ENCODE results near the gene ISCA2. TPM values are rescaled to one million over a fixed set of nuclear protein-coding genes. Genes with fewer than 3 reads are reported as not detected.
A peak's percentile ranks its signal among the peaks of the same experiment; 100 is the strongest.

The ISCA2 gene
- total RNA-seq, 1 donor from 2014 or later = 33.4 TPM

DNA sequence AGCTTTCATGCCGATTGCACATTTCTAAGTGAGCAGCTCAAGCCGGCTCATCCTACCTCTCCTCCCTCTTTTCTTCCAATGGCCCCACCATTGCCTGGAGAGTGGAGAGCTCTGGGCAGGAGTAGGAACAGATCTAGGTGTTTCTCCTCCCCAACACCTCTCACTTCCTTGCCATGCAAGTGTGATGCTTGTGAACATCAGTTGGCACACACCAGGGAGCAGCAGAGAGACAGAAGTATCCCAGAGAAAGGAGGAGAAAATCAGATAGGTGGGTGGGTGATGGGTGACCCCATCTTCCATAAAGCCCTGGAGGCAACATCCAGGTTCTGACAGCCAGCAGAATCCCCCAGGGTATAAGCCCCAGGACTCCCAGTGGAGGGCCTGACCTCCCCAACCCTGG, 28.2 kb upstream of the ISCA2 start:
- no peaks in the 10 kb centered on the region for H3K4me1 Mint-ChIP-seq (ENCODE audit: unreplicated experiment)
- H3K4me3 Mint-ChIP-seq = no peak overlapping the region
- peak; percentile 18 for DNase-seq (ENCODE audit: extremely low spot score, unreplicated experiment)
- no peak for TF ChIP-seq CTCF (conservative IDR thresholded peaks at IDR 0.05)
- H3K36me3 Mint-ChIP-seq = no peaks in the 10 kb centered on the region
- H3K27me3 Mint-ChIP-seq = no peaks in the 10 kb centered on the region
- H3K27ac Mint-ChIP-seq = no peak overlapping the region
- no peaks in the 10 kb centered on the region for H3K9me3 Mint-ChIP-seq

GRCh38 chr14:74468513-74468912, 25.1 kb upstream of the ISCA2 start:
- Mint-ChIP-seq H3K27me3 (no peaks in the 10 kb centered on the region), H3K27ac (peak overlapping the region; percentile 11), H3K36me3 (peaks cover 11% of the 10 kb centered on the region), H3K4me3 (no peak overlapping the region), H3K4me1 (ENCODE audit: unreplicated experiment) (no peaks in the 10 kb centered on the region), H3K9me3 (no peaks in the 10 kb centered on the region)
- peak; percentile 15 for DNase-seq (ENCODE audit: extremely low spot score, unreplicated experiment)
- no peak for TF ChIP-seq CTCF (conservative IDR thresholded peaks at IDR 0.05)

DNA sequence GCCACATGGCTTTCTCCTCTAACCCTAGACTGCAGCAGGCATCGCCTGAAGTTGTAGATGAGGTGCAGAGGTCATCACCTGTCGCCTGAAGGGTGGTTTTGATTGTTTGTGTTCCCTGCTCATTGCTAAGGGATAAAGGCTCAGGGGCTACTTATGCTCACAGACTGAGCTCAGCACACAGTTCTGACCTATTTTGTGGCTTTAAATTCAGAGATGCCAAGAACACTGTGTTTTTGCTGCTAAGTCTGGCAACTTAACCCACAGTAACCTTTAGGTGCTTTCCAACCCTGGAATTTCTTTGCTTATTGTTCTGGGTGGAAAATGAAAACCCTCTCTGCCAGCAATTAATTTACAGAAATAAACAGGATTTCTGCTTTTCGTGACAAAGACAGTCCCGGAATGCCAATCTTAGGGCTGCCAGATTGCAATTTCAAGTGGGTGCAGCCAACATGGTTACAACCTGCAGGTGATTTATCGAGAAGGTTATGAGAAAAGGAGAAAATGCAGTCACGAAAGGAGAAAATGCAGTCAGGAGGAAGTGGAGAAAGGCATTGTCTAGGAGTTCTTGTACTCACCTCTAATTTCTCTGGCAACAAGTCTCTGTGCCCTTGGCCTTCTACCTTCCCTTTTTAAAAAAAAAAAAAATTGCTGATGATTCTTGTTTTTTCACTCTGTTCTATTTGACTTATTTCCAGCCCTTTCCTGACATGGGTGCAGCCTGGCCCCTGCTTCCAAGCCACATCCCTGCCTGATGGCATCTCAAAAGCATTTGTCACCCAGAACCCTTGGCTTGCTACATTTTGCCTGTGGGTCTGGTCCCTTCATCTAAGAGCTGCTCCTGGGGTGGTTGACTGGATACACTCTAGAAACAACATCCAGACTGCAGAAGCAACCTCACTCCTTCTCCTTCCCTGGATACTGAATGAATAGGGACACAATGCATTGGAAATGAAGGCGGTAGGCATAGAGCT, 23.7 kb upstream of the ISCA2 start:
- Mint-ChIP-seq H3K27me3 (no peaks in the 10 kb centered on the region), H3K4me3 (no peak overlapping the region), H3K27ac (no peak overlapping the region), H3K4me1 (ENCODE audit: unreplicated experiment) (no peaks in the 10 kb centered on the region), H3K36me3 (peaks cover 13% of the 10 kb centered on the region), H3K9me3 (no peaks in the 10 kb centered on the region)
- no peak for TF ChIP-seq CTCF (conservative IDR thresholded peaks at IDR 0.05)
- DNase-seq (ENCODE audit: extremely low spot score, unreplicated experiment) = peak; percentile 25

DNA sequence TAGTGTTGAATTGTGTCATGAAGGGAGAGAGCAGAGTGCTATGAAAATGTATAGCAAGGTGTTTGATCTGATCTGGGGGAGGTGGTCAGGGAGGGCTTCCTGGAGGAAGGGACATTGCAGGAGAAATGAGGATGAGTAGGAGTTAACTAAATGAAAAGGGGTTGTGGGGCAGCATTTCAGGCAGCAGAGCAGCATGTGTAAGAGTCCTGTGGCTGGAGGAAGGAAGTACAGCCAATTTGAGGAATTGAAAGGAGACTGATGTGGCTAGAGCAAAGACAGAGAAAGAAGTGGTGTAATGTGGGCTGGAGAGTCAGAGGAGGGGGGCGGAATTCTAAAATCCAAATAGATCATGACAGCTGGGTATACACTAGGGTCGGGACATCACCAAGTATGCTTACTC, 21.0 kb upstream of the ISCA2 start:
- peaks cover 13% of the 10 kb centered on the region for H3K36me3 Mint-ChIP-seq
- DNase-seq (ENCODE audit: extremely low spot score, unreplicated experiment) = no peak
- no peaks in the 10 kb centered on the region for H3K4me1 Mint-ChIP-seq (ENCODE audit: unreplicated experiment)
- H3K4me3 Mint-ChIP-seq = no peak overlapping the region
- no peak for TF ChIP-seq CTCF (conservative IDR thresholded peaks at IDR 0.05)
- H3K9me3 Mint-ChIP-seq = no peaks in the 10 kb centered on the region
- H3K27me3 Mint-ChIP-seq = no peaks in the 10 kb centered on the region
- H3K27ac Mint-ChIP-seq = no peak overlapping the region

DNA sequence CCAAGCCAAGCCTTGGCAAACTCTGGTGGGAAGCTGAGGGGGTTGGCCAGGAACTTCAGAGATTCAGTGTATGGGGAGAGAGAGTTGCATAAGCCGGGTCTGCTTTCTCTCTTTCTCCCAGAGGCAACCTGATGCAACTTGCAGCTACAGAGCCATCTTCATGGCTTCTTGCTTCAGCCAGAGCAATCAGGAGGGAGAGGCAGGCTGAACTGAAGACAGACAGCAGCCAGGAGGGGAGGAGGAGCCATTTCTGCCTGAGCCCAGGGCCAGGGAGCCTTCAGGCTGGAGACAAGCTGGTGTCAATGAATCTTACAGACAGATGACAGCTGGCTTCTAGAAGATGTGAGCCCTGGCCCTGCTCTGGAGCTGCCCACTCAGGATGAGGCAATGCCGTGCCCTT, 19.2 kb upstream of the ISCA2 start:
- no peaks in the 10 kb centered on the region for H3K27me3 Mint-ChIP-seq
- no peak for DNase-seq (ENCODE audit: extremely low spot score, unreplicated experiment)
- no peaks in the 10 kb centered on the region for H3K4me1 Mint-ChIP-seq (ENCODE audit: unreplicated experiment)
- peaks cover 13% of the 10 kb centered on the region for H3K36me3 Mint-ChIP-seq
- no peak overlapping the region for H3K4me3 Mint-ChIP-seq
- no peaks in the 10 kb centered on the region for H3K9me3 Mint-ChIP-seq
- TF ChIP-seq CTCF (conservative IDR thresholded peaks at IDR 0.05) = no peak
- H3K27ac Mint-ChIP-seq = no peak overlapping the region

Data from type B pancreatic cell (in vitro differentiated cells).